T-helper 2 cell treated with Interferon-gamma antibody and Interleukin-4, amounts not matched to agents 5 μg/mL and 100 μg/mL, for 36 hours (primary cell): ENCODE measurements around the gene IRAK3.
"Not testable (repeated sequence)": the region's sequence is repeated elsewhere in the genome, so short reads cannot be mapped to it uniquely, and the experiment has no call there.

ENCODE experiments used
- DNase-seq: peaks from one replicate; pipeline ENCODE4 v3.0.0; 2021; ENCODE audit warnings: low spot score
- H3K27ac Mint-ChIP-seq: one replicate; pipeline ENCODE4 v1.8.0; 2021; ENCODE audit warnings: mild to moderate bottlenecking, mixed read lengths
- H3K27me3 Mint-ChIP-seq: one replicate; pipeline ENCODE4 v1.8.0; 2021; ENCODE audit warnings: low read depth, mixed read lengths
- H3K36me3 Mint-ChIP-seq: one replicate; pipeline ENCODE4 v1.8.0; 2021; ENCODE audit warnings: low read depth, mixed read lengths
- H3K4me1 Mint-ChIP-seq: one replicate; pipeline ENCODE4 v1.8.0; 2021; ENCODE audit warnings: low read depth, mixed read lengths
- H3K4me3 Mint-ChIP-seq: one replicate; pipeline ENCODE4 v1.8.0; 2022; ENCODE audit warnings: mild to moderate bottlenecking, moderate library complexity, mixed read lengths
- H3K9me3 Mint-ChIP-seq: one replicate; pipeline ENCODE4 v1.8.0; 2021; ENCODE audit warnings: mixed read lengths

Gene IRAK3

GRCh38 chr12:66162701-66163100, 26.3 kb upstream of the IRAK3 start:
- peaks cover 26% of the 10 kb centered on the region for H3K4me1 Mint-ChIP-seq
- no peak for DNase-seq
- H3K27me3 Mint-ChIP-seq = no peaks in the 10 kb centered on the region
- H3K4me3 Mint-ChIP-seq = no peak overlapping the region
- peaks cover 28% of the 10 kb centered on the region for H3K9me3 Mint-ChIP-seq
- no peak overlapping the region for H3K27ac Mint-ChIP-seq
- H3K36me3 Mint-ChIP-seq = peaks cover 69% of the 10 kb centered on the region

- no peak overlapping the region for H3K27ac Mint-ChIP-seq
- peaks cover 28% of the 10 kb centered on the region for H3K9me3 Mint-ChIP-seq
- H3K4me3 Mint-ChIP-seq = no peak overlapping the region
- H3K27me3 Mint-ChIP-seq = no peaks in the 10 kb centered on the region
- peaks cover 29% of the 10 kb centered on the region for H3K4me1 Mint-ChIP-seq
- H3K36me3 Mint-ChIP-seq = peaks cover 71% of the 10 kb centered on the region
- DNase-seq = no peak
These were observed 25.7 kb upstream of the IRAK3 start for GRCh38 chr12:66163289-66163688.

- H3K27ac Mint-ChIP-seq = no peak overlapping the region
- H3K4me3 Mint-ChIP-seq = no peak overlapping the region
These were observed 24.6 kb upstream of the IRAK3 start for GRCh38 chr12:66164349-66164821.

GRCh38 chr12:66165141-66165540, 23.9 kb upstream of the IRAK3 start:
- Mint-ChIP-seq H3K4me1 (peaks cover 28% of the 10 kb centered on the region), H3K9me3 (peaks cover 28% of the 10 kb centered on the region), H3K4me3 (no peak overlapping the region), H3K27ac (no peak overlapping the region), H3K36me3 (peaks cover 66% of the 10 kb centered on the region), H3K27me3 (no peaks in the 10 kb centered on the region)
- DNase-seq = no peak

More at GRCh38 chr12:66164349-66164821, 24.6 kb upstream of the IRAK3 start:
- Mint-ChIP-seq H3K4me1 (peaks cover 31% of the 10 kb centered on the region), H3K9me3 (peaks cover 28% of the 10 kb centered on the region), H3K36me3 (peaks cover 73% of the 10 kb centered on the region), H3K27me3 (no peaks in the 10 kb centered on the region)
- DNase-seq = no peak

- peaks cover 33% of the 10 kb centered on the region for H3K4me1 Mint-ChIP-seq
- H3K4me3 Mint-ChIP-seq = peak overlapping the region; percentile 23
- DNase-seq = no peak
- H3K9me3 Mint-ChIP-seq = peaks cover 32% of the 10 kb centered on the region
- H3K27me3 Mint-ChIP-seq = no peaks in the 10 kb centered on the region
- H3K27ac Mint-ChIP-seq = no peak overlapping the region
- H3K36me3 Mint-ChIP-seq = peaks cover 58% of the 10 kb centered on the region
These were observed 22.5 kb upstream of the IRAK3 start for GRCh38 chr12:66166561-66166960.

GRCh38 chr12:66168410-66168809, 20.6 kb upstream of the IRAK3 start:
- Mint-ChIP-seq H3K4me3 (peak overlapping the region; percentile 94), H3K27ac (peak overlapping the region; percentile 98), H3K27me3 (no peaks in the 10 kb centered on the region), H3K4me1 (peaks cover 27% of the 10 kb centered on the region), H3K36me3 (peaks cover 46% of the 10 kb centered on the region), H3K9me3 (peaks cover 32% of the 10 kb centered on the region)
- no peak for DNase-seq

GRCh38 chr12:66169221-66170170, 19.5 kb upstream of the IRAK3 start, which contains the start of gene TMBIM4:
Gene TMBIM4 (minus strand): TSS chr12:66169996. CDS start chr12:66169951, 45 bp downstream.
- Mint-ChIP-seq H3K4me3 (peak within 1 kb of the TSS; percentile 94), H3K4me1 (peaks cover 23% of the 10 kb centered on the region), H3K9me3 (peaks cover 28% of the 10 kb centered on the region), H3K27ac (peak within 1 kb of the TSS; percentile 98), H3K27me3 (no peaks in the 10 kb centered on the region), H3K36me3 (peaks cover 38% of the 10 kb centered on the region)
- peak; percentile 88 for DNase-seq

- peak overlapping the region; percentile 98 for H3K27ac Mint-ChIP-seq
These were observed 18.4 kb upstream of the IRAK3 start for GRCh38 chr12:66170606-66171005.

GRCh38 chr12:66174391-66175325, 14.4 kb upstream of the IRAK3 start:
- H3K36me3 Mint-ChIP-seq, H3K9me3 Mint-ChIP-seq, H3K27ac Mint-ChIP-seq, DNase-seq, H3K4me3 Mint-ChIP-seq, H3K4me1 Mint-ChIP-seq: not testable (repeated sequence)
- peaks cover 28% of the 10 kb centered on the region for H3K27me3 Mint-ChIP-seq

More at GRCh38 chr12:66170606-66171005, 18.4 kb upstream of the IRAK3 start:
- H3K4me3 Mint-ChIP-seq = peak overlapping the region; percentile 94
- H3K27me3 Mint-ChIP-seq = peaks cover 2% of the 10 kb centered on the region
- H3K36me3 Mint-ChIP-seq = peaks cover 29% of the 10 kb centered on the region
- DNase-seq = no peak
- H3K9me3 Mint-ChIP-seq = peaks cover 17% of the 10 kb centered on the region
- peaks cover 20% of the 10 kb centered on the region for H3K4me1 Mint-ChIP-seq

- H3K4me1 Mint-ChIP-seq = peaks cover under 1% of the 10 kb centered on the region
- H3K9me3 Mint-ChIP-seq = no peaks in the 10 kb centered on the region
- H3K4me3 Mint-ChIP-seq = no peak overlapping the region
- DNase-seq = no peak
- no peak overlapping the region for H3K27ac Mint-ChIP-seq
- H3K36me3 Mint-ChIP-seq = no peaks in the 10 kb centered on the region
- H3K27me3 Mint-ChIP-seq = peaks cover 28% of the 10 kb centered on the region
These were observed 12.7 kb upstream of the IRAK3 start for GRCh38 chr12:66176105-66176900.

GRCh38 chr12:66182956-66183355, 6.1 kb upstream of the IRAK3 start:
- H3K4me3 Mint-ChIP-seq = no peak overlapping the region
- peaks cover 47% of the 10 kb centered on the region for H3K27me3 Mint-ChIP-seq
- peaks cover 3% of the 10 kb centered on the region for H3K36me3 Mint-ChIP-seq
- no peak overlapping the region for H3K27ac Mint-ChIP-seq
- no peaks in the 10 kb centered on the region for H3K4me1 Mint-ChIP-seq
- peaks cover 7% of the 10 kb centered on the region for H3K9me3 Mint-ChIP-seq
- no peak for DNase-seq

GRCh38 chr12:66184822-66185221, 4.2 kb upstream of the IRAK3 start:
- not testable (repeated sequence) for H3K36me3 Mint-ChIP-seq, H3K27ac Mint-ChIP-seq, DNase-seq, H3K4me3 Mint-ChIP-seq, H3K9me3 Mint-ChIP-seq, H3K4me1 Mint-ChIP-seq
- H3K27me3 Mint-ChIP-seq = peaks cover 43% of the 10 kb centered on the region

- H3K27ac Mint-ChIP-seq = no peak overlapping the region
- peaks cover 3% of the 10 kb centered on the region for H3K36me3 Mint-ChIP-seq
- peak overlapping the region; percentile 45 for H3K4me3 Mint-ChIP-seq
- no peak for DNase-seq
- H3K27me3 Mint-ChIP-seq = peaks cover 61% of the 10 kb centered on the region
- peaks cover 7% of the 10 kb centered on the region for H3K9me3 Mint-ChIP-seq
- no peaks in the 10 kb centered on the region for H3K4me1 Mint-ChIP-seq
These were observed 2.0 kb upstream of the IRAK3 start for GRCh38 chr12:66187036-66187435.
